SJCRH30 (cell line): ENCODE data around the gene NSG2. TPM values are rescaled to one million over a fixed set of nuclear protein-coding genes. Genes with fewer than 3 reads are reported as not detected.
A peak's percentile ranks its signal among the peaks of the same experiment; 100 is the strongest.
"Not testable (repeated sequence)": the region's sequence is repeated elsewhere in the genome, so short reads cannot be mapped to it uniquely, and the experiment has no call there.

ENCODE experiments used
- DNase-seq, 2 experiments: peaks; one replicate each; pipeline ENCODE4 v3.0.0-alpha.2; 2015 to 2020
- H3K27ac ChIP-seq: fragments of 250-450 bp; sonication (Bioruptor Pico); 2 replicates; pipeline ENCODE4 v1.5.1; 2020; ENCODE audit warnings: mild to moderate bottlenecking, moderate library complexity
- H3K27me3 ChIP-seq: fragments of 250-450 bp; sonication (Bioruptor Pico); 2 replicates; pipeline ENCODE4 v1.5.1; 2020; ENCODE audit warnings: mild to moderate bottlenecking, moderate library complexity
- H3K36me3 ChIP-seq: fragments of 250-450 bp; sonication (Bioruptor Pico); 2 replicates; pipeline ENCODE4 v1.5.1; 2020; ENCODE audit warnings: mild to moderate bottlenecking, moderate library complexity
- H3K4me1 ChIP-seq: fragments of 250-450 bp; sonication (Bioruptor Pico); 2 replicates; pipeline ENCODE4 v1.5.1; 2020; ENCODE audit warnings: mild to moderate bottlenecking, moderate library complexity
- H3K4me3 ChIP-seq: fragments of 250-450 bp; sonication (Bioruptor Pico); 2 replicates; pipeline ENCODE4 v1.5.1; 2020; ENCODE audit warnings: mild to moderate bottlenecking, moderate library complexity
- H3K9me3 ChIP-seq: fragments of 250-450 bp; sonication (Bioruptor Pico); replicated peaks from 2 replicates; pipeline ENCODE4 v1.5.1; 2020; ENCODE audit warnings: mild to moderate bottlenecking, moderate library complexity
- total RNA-seq: library from RNA; depleted of rRNA; stranded (reverse); fragments of >200 nt; shearing (Covaris generic); gene quantifications from 2 replicates; pipeline ENCODE4 v1.2.3, GENCODE V29; 2014; rRNA removed

The NSG2 gene
- not detected in 2 replicates for total RNA-seq

DNA sequence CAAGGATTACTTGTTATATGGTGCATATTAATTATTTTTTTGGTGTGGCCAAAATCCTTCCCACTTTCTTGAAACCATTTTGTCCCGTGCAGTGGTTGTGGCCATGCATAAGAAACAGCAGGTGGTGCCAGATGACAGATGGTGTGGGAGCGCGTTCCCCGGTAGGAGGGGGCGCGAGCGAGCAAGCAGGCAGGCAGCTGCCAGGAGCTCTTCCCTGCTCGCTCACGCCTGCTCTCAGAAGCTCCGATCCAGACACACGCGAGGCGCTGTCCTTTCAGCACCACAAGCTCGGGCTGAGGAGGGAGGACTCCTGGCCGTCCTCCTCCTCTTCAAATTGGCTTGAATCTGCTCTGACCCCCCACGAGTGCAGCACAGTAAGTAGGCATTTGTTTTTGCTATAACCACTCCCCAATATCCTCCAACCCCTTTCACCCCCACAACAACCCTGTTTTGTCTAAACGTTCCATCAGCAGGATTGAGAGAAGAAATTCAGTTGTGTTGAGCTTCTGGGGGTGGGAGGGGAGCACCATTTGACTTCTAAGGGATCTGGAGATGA, at the start of gene NSG2:
Gene NSG2 (plus strand): TSS at position 237 of the 556 bp plus-strand sequence. CDS start 1,050 bp downstream, outside the sequence.
- Histone ChIP-seq H3K4me1 (no peaks in the 10 kb centered on the region), H3K9me3 (no peaks in the 10 kb centered on the region), H3K27ac (no peak within 1 kb of the TSS), H3K36me3 (no peaks in the 10 kb centered on the region), H3K27me3 (no peaks in the 10 kb centered on the region), H3K4me3 (no peak within 1 kb of the TSS)
- peak; percentile 91 to 92 for DNase-seq

DNA sequence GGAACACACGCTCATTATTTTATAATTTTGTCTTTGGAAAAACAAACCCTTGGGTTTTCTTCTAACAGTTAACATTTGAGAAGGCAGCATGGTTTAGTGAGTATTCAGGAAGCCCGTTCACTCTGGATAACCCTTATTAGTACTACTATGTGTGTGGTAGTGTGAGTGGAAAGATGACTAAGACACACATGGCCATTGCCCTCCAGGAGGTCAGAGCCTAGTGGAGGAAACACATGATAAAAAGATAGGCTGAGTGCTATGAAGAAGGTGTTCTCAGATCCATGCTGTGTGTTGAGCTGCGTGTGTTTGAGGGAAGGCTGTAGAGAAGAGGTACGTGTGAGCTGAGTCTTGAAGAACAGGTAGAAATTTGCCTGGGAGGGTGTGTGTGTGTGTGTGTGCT, 48.2 kb upstream of the NSG2 start:
- Histone ChIP-seq H3K9me3 (no peaks in the 10 kb centered on the region), H3K4me3 (no peak overlapping the region), H3K36me3 (no peaks in the 10 kb centered on the region), H3K27ac (no peak overlapping the region), H3K27me3 (no peaks in the 10 kb centered on the region; the same call in none of the 2 replicates), H3K4me1 (no peaks in the 10 kb centered on the region)
- DNase-seq = no peak

DNA sequence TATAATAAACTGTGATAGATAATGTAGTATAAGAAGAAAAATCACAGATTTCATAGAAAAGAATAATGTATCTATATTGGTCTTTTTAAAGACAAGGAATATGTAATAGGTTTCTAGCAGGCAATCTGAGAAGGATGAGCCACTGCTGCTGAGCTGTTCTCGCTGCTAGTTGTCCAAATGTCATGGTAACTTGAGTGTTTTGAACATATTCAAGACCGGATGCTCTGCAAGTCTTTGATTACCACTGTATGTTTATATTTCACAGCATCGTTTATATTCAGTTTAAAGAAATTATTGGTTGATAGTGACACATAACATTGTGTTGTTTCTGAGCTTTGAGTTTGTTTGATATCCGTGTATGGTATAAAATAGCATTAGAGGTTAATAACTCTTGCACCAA, 47.0 kb upstream of the NSG2 start:
- no peak for DNase-seq
- Histone ChIP-seq H3K9me3 (no peaks in the 10 kb centered on the region), H3K4me3 (no peak overlapping the region), H3K36me3 (no peaks in the 10 kb centered on the region), H3K27me3 (no peaks in the 10 kb centered on the region; the same call in 1 of the 2 replicates), H3K4me1 (no peaks in the 10 kb centered on the region), H3K27ac (no peak overlapping the region)

DNA sequence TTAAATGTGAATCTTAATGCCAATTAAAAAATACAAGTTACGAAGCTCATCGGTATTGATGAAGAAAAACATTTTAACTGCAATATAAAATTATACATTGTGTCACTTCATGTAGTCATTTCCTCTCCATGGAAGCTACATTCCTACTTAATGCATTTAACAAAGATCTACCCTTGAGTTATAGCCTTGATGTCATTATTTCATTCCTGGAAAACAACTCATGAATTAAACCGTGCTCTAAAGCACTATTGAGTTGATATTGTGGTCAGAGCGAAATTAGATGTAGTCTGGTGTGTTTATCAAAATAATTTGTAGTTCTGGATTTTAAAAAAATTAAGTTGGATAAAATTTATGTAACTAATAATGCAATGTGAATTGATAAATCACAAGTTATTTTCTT, 45.4 kb upstream of the NSG2 start:
- H3K4me1 ChIP-seq = no peaks in the 10 kb centered on the region
- no peak overlapping the region for H3K4me3 ChIP-seq
- H3K27ac ChIP-seq = no peak overlapping the region
- 0 out of 2 replicates have a peak, but pooled peaks cover 2% of the 10 kb centered on the region for H3K9me3 ChIP-seq
- H3K27me3 ChIP-seq = no peaks in the 10 kb centered on the region; the same call in 1 of the 2 replicates
- no peaks in the 10 kb centered on the region for H3K36me3 ChIP-seq
- DNase-seq = no peak

DNA sequence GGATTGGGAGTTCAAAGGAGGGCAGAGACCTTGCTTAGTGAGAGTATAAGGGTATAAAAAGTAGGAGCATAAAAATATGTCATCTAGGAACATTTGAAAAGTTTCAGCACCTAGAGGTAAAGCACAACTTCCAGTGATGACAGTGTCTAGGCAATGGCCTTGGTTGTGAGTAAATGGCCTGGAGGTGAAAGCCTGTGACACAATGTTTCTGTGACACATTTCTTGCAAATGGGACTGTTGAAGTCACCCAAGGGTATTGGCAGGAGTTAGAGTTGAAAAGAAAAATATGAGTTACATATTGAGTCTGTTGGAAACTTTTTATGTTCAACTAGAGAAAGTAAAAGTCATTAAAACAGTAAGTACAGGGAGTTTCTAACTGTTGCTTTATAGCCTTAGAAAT, 41.7 kb upstream of the NSG2 start:
- Histone ChIP-seq H3K27me3 (no peaks in the 10 kb centered on the region; the same call in 1 of the 2 replicates), H3K4me1 (no peaks in the 10 kb centered on the region), H3K27ac (no peak overlapping the region), H3K4me3 (no peak overlapping the region), H3K9me3 (0 out of 2 replicates have a peak, but pooled peaks cover 2% of the 10 kb centered on the region), H3K36me3 (no peaks in the 10 kb centered on the region)
- no peak for DNase-seq

DNA sequence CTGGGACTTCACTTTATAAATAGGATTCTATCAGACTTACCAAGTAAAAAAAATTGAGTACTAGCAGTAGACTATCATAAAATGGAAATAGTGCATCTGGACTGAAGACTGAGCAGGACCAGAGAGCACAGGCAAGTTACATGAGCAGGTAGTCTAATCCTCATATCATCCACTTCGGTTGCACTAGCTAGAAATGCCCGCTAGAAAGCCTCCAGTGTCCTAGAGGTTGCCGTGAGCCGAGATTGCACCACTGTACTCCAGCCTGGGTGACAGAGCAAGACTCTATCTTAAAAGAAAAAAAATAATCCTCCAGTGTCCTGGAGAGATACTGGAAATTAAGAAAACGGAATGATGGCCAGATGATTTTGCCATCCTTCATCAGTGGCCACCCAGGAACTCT, 36.6 kb upstream of the NSG2 start:
- no peak overlapping the region for H3K4me3 ChIP-seq
- H3K36me3 ChIP-seq = no peaks in the 10 kb centered on the region
- H3K27ac ChIP-seq = no peak overlapping the region
- no peaks in the 10 kb centered on the region; the same call in 1 of the 2 replicates for H3K27me3 ChIP-seq
- H3K4me1 ChIP-seq = no peaks in the 10 kb centered on the region
- DNase-seq = no peak
- H3K9me3 ChIP-seq = 0 out of 2 replicates have a peak, but pooled peaks cover 2% of the 10 kb centered on the region

DNA sequence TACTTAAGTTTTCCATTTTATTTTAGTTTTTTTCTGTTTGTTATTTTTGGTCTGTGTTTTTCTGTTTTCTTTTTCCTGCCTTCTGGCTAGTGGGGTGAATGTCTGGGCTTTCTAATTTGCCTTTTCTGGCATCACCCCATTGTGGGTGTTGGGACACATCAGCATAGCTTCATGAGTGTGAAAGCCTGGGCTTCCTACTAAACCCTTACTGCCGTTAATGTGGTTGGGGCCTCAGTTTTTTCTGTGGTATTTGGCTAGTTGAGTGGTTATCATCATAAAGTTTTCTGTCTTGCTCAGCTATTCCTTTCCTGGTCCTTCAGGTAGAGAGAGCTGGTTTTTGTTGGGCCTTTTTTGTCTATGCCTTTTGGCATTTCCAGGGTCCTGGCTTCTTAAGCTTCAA, 35.1 kb upstream of the NSG2 start:
- DNase-seq = no peak
- H3K27me3 ChIP-seq = no peaks in the 10 kb centered on the region; the same call in 1 of the 2 replicates
- no peaks in the 10 kb centered on the region for H3K4me1 ChIP-seq
- H3K9me3 ChIP-seq = 0 out of 2 replicates have a peak, but pooled peaks cover 2% of the 10 kb centered on the region
- H3K4me3 ChIP-seq = no peak overlapping the region
- no peaks in the 10 kb centered on the region for H3K36me3 ChIP-seq
- H3K27ac ChIP-seq = no peak overlapping the region

DNA sequence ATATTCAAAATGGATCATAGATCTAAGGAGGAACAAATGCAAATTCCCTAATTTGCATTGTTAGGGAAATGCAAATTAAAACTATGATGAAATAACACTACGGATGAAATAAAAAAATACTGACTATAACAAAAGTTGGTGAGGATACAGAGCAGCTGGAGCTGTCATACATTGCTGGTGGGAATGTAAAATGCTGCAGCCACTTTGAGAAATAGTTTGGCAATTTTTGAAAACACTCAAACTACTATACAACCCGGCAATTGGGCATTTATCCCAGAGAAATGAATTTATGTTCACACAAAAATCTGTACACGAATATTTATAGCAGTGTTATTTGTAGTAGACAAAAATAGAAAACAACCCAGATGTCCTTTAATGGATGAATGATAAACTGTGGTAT, 34.1 kb upstream of the NSG2 start:
- no peak overlapping the region for H3K27ac ChIP-seq
- H3K36me3 ChIP-seq = no peaks in the 10 kb centered on the region
- no peaks in the 10 kb centered on the region; the same call in 1 of the 2 replicates for H3K27me3 ChIP-seq
- no peaks in the 10 kb centered on the region for H3K4me1 ChIP-seq
- DNase-seq = no peak
- no peak overlapping the region for H3K4me3 ChIP-seq
- 0 out of 2 replicates have a peak, but pooled peaks cover 2% of the 10 kb centered on the region for H3K9me3 ChIP-seq

DNA sequence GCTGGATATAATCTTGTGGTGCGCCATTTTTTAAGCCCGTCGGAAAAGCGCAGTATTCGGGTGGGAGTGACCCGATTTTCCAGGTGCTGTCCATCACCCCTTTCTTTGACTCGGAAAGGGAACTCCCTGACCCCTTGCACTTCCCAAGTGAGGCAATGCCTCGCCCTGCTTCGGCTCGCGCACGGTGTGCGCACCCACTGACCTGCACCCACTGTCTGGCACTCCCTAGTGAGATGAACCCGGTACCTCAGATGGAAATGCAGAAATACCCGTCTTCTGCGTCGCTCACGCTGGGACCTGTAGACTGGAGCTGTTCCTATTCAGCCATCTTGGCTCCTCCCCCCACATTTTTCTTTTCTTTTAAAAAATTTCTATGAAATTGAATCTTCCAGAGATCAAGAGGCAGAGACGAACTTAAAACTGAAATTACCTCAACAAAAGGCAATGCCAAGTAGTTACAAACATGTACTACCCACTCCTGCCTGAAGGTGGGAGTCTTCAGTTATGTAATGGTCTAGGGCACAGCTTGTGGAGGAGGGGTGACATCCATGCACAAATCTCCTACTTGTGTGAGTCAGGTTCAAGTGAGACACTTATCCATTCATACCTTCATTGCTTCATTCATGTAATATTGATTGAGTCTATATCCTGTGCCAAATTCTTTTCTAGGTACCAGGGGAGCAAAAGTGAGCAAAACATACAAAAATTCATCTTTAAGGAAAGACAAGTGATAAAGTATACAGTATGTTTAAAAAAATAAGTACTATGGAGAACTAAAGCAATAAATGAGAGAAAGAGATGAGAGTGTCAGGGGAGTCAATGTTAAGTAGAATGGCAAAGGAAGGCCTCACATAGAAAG, 25.2 kb upstream of the NSG2 start:
- H3K27ac ChIP-seq, H3K4me3 ChIP-seq: not testable (repeated sequence)
- peak; percentile 36 to 64 for DNase-seq

DNA sequence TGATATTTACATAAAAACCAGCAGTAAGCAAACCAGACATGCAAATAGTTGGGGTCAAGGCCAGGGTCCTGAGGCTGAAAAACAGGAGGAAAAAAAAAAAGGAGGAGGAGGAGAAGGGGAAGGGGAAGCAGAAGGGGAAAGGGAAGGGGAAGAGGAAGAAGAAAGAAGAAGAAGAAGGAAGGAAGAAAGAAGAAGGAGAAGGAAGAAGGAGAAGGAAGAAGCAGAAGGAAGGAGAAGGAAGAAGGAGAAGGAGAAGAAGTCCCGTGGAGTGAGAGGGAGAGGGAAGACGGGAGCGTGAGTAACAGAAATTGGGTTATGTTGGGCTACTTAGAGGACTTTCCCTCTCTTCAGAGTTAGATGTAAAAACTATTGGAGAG, 24.6 kb upstream of the NSG2 start:
- no peaks in the 10 kb centered on the region; the same call in 1 of the 2 replicates for H3K4me1 ChIP-seq
- no peak for DNase-seq

More for the DNA sequence above, 25.2 kb upstream of the NSG2 start:
- H3K4me1 ChIP-seq, H3K36me3 ChIP-seq, H3K27me3 ChIP-seq, H3K9me3 ChIP-seq: not testable (repeated sequence)

DNA sequence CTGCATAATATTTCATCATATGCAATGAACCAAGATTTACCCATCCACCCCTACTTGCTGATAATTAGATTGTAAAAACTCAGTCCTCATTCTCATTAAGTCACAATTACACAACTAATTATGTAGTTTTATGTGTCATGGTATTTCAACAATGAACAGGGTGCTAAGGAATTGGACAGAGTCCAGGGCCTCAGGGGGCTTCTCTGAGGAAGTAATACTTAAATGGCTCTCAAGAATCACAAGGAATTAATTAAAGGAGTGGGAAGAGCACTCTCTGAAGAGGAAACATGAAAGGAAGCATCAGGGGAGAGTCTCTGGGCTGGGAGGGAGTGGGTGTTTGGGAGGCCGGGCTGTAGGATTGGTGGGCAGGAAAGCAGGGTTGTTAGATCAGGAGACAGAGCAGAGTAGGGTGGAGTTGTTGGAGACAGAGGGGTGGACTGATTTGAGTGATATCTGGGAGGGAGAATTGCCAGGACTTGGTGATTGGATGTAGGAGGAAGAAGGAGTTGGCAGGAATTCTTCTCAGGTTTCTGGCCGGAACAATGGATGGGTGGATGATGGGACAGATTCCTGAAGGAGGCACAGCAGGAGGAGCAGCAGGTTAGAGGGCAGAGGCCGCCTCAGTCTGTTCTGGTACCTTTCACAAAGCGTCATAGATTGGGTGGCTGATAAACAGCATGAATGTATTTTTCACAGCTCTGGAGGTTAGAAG, 23.0 kb upstream of the NSG2 start:
- no peaks in the 10 kb centered on the region; the same call in 1 of the 2 replicates for H3K4me1 ChIP-seq
- DNase-seq = no peak
- no peak overlapping the region for H3K4me3 ChIP-seq
- H3K9me3 ChIP-seq = no peaks in the 10 kb centered on the region
- peaks cover 3% of the 10 kb centered on the region; the same call in 1 of the 2 replicates for H3K27me3 ChIP-seq
- no peak overlapping the region for H3K27ac ChIP-seq
- no peaks in the 10 kb centered on the region for H3K36me3 ChIP-seq

More for the DNA sequence above, 24.6 kb upstream of the NSG2 start:
- Histone ChIP-seq H3K27me3 (peaks cover 3% of the 10 kb centered on the region; the same call in 1 of the 2 replicates), H3K27ac (no peak overlapping the region), H3K9me3 (no peaks in the 10 kb centered on the region), H3K4me3 (no peak overlapping the region), H3K36me3 (no peaks in the 10 kb centered on the region)

DNA sequence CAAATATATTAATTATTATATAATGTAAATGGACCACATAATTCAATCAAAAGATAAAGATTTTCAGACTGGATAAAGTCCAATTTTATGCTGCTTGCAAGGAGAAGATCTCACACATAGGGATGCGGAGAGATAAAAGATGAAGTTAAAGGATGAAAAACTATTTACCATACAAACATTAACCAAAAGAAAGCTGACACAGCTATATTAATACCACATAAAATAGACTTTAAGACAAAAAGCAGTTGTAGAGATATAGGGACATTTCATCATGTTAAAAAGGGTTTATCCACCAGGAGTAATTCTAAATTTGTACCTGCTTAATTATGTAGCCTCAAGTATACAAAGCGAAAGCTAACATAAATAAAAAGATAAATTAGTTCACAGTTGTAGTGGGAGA, 15.2 kb upstream of the NSG2 start:
- Histone ChIP-seq H3K27me3 (peaks cover 3% of the 10 kb centered on the region; the same call in 1 of the 2 replicates), H3K27ac (no peak overlapping the region), H3K36me3 (no peaks in the 10 kb centered on the region), H3K4me1 (no peaks in the 10 kb centered on the region; the same call in 1 of the 2 replicates), H3K9me3 (0 out of 2 replicates have a peak, but pooled peaks cover 7% of the 10 kb centered on the region), H3K4me3 (no peak overlapping the region)
- no peak for DNase-seq

DNA sequence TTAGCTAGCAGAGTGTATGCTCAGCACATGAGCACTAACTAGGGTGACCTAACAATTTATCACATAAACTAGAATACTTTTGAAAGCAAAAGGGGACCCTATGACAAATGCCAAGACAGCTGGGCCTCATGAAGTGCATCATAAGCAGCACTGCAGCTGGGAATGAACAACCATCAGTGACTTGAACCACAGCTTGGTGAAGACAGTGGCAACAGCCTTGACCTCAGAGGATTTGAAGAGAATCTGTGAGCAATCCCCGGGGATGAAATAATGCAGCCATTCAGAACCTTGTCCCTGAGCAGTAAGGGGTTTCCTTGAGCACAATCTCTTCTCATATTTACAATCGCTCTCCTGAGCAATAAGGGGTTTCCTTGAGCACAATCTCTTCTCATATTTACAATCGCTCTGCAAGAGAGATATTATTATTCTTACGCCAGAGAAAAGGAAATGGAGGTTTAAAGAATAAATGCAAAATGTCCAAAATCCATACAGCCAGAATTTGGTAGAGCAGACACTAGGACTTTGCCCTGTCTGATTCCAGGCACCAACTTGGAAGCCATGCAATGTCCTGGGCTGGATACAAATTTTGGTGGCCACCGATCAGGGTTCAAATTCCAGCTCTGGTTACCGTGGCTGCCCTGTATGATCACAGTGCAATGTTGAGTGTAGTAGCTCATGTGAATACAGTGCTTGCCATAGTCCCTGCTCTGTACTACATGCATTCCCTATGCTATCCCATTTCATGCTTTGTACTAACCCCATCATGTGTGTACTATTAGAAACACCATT, 846 bp upstream of the NSG2 start:
- no peaks in the 10 kb centered on the region for H3K9me3 ChIP-seq
- H3K4me1 ChIP-seq = no peaks in the 10 kb centered on the region
- DNase-seq = no peak
- H3K36me3 ChIP-seq = no peaks in the 10 kb centered on the region
- H3K4me3 ChIP-seq = no peak overlapping the region
- H3K27me3 ChIP-seq = no peaks in the 10 kb centered on the region
- H3K27ac ChIP-seq = no peak overlapping the region

DNA sequence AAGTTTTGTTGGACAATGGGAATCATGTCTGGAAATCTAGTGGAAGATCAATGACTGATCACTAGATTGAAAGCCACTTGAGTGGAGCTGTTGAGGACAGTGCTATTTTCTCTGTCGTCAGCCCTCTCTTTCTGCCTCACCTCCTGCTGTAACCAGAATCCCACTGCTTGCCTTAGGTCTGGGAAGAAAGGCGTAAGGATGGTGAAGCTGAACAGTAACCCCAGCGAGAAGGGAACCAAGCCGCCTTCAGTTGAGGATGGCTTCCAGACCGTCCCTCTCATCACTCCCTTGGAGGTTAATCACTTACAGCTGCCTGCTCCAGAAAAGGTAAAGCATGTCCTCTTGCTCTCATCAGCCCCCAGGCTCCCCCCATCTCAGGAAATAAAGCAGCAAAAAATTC, 1.1 kb downstream of the NSG2 start:
- Histone ChIP-seq H3K9me3 (no peaks in the 10 kb centered on the region), H3K36me3 (no peaks in the 10 kb centered on the region), H3K4me1 (no peaks in the 10 kb centered on the region), H3K27ac (no peak overlapping the region), H3K27me3 (no peaks in the 10 kb centered on the region), H3K4me3 (no peak overlapping the region)
- no peak for DNase-seq
